ENCODE measurements around the gene OVCA2.

OVCA2 gene

GRCh38 chr17:2034806-2035540 is 6.8 kb upstream of the OVCA2 start:
- no peak for DNase-seq

GRCh38 chr17:2035541-2036488 is 6.0 kb upstream of the OVCA2 start:
- no peak for DNase-seq

GRCh38 chr17:2037155-2037554 is 4.7 kb upstream of the OVCA2 start:
- DNase-seq: no peak

- DNase-seq: no peak
Measured at GRCh38 chr17:2040219-2040827, 1.5 kb upstream of the OVCA2 start.

- DNase-seq: no peak
Measured at GRCh38 chr17:2040942-2041560, 771 bp upstream of the OVCA2 start.

GRCh38 chr17:2042390-2042847 is 597 bp downstream of the OVCA2 start:
- DNase-seq: no peak

- DNase-seq: no peak
Measured at GRCh38 chr17:2042933-2043332, 1.1 kb downstream of the OVCA2 start.

- DNase-seq: no peak
Measured at GRCh38 chr17:2043785-2044184, 2.0 kb downstream of the OVCA2 start.

- no peak for DNase-seq
Measured at GRCh38 chr17:2044263-2044894, 2.6 kb downstream of the OVCA2 start.

- no peak for DNase-seq
Measured at GRCh38 chr17:2047590-2047989, 5.8 kb downstream of the OVCA2 start.

- no peak for DNase-seq
Measured at GRCh38 chr17:2048805-2049204, 7.0 kb downstream of the OVCA2 start.

- DNase-seq: peak; percentile 86
Measured at GRCh38 chr17:2049333-2050299, 7.8 kb downstream of the OVCA2 start.

- DNase-seq: peak; percentile 70
Measured at GRCh38 chr17:2050300-2051060, 8.7 kb downstream of the OVCA2 start.

- no peak for DNase-seq
Measured at GRCh38 chr17:2051061-2051932, 9.5 kb downstream of the OVCA2 start.

- no peak for DNase-seq
Measured at GRCh38 chr17:2051933-2052559, 10.2 kb downstream of the OVCA2 start.

GRCh38 chr17:2053380-2054261 is 11.8 kb downstream of the OVCA2 start:
- DNase-seq: peak; percentile 70

GRCh38 chr17:2054262-2054511 is 12.4 kb downstream of the OVCA2 start:
- DNase-seq: no peak
